HG03432 (cell line): ENCODE results near the gene C18orf54.
"Not testable (repeated sequence)": the region's sequence is repeated elsewhere in the genome, so short reads cannot be mapped to it uniquely, and the experiment has no call there.

Experiments
- ATAC-seq: cut with Tn5 transposase; IDR thresholded peaks from one replicate; pipeline ENCODE4 v1.9.1; 2021; ENCODE audit warnings: mild to moderate bottlenecking, moderate library complexity; ENCODE audit not compliant: unreplicated experiment

The C18orf54 gene

DNA sequence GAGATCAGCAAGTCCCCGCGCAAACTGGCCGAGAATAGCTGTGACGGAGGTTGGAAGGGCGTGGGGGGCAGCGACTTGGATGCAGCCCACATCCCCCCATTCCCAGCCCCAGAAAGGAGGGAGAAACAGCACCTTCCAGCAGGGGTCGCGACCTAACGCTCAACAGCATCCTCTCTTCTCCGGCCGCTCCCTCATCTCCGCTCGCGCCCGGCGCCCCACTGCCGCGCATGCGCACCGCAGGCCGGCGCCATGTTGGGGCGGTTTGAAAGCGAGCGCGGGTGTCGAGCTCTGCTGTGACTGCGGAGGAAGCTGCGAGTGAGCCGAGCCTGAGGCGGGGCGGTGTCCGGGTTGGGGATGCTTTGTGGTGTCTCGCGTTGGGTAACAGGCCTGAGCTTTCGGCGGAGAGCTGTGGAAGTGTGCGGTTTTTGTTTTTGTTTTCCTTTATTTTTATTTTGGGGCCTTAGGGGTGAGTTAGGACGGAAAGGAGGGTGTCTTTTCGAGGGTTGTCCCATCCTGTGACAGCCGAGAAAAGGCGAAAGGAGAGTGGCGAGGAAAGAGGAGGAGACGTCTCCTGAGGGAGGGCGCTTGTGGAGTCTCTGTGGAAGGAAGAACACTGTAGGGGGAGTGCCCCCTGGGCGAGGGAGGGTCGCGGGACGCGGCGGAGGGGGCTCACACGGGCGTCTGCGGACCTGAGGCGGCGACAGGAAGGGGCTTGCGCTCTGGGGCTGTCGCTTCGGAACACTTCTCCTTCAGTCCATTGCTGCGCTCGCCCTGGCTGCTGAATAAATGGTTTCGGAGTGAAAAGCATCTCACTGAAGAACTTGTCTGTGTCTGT, at the start of gene C18orf54, which contains the start of gene STARD6:
C18orf54 (plus strand) TSS at position 247 of the 835 bp plus-strand sequence. CDS start 2,667 bp downstream, outside the sequence.
STARD6 (minus strand) TSS at position 199 of the 835 bp plus-strand sequence. CDS start 3,285 bp downstream, outside the sequence.
- peak; percentile 96 for ATAC-seq

DNA sequence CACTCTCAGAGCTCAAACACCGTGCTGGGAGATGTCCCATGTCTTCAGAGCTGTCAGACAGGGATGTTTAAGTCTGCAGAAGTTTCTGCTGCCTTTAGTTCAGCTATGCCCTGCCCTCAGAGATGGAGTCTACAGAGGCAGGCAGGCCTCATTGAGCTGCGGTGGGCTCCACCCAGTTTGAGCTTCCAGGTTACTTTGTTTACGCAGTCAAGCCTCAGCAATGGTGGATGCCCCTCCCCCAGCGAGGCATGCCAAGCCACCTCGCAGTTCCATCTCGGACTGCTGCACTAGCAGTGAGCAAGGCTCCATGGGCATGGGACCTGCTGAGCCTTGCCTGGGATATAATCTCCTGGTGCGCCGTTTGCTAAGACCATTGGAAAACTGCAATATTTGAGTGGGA, 48.1 kb upstream of the C18orf54 start:
- not testable (repeated sequence) for ATAC-seq

DNA sequence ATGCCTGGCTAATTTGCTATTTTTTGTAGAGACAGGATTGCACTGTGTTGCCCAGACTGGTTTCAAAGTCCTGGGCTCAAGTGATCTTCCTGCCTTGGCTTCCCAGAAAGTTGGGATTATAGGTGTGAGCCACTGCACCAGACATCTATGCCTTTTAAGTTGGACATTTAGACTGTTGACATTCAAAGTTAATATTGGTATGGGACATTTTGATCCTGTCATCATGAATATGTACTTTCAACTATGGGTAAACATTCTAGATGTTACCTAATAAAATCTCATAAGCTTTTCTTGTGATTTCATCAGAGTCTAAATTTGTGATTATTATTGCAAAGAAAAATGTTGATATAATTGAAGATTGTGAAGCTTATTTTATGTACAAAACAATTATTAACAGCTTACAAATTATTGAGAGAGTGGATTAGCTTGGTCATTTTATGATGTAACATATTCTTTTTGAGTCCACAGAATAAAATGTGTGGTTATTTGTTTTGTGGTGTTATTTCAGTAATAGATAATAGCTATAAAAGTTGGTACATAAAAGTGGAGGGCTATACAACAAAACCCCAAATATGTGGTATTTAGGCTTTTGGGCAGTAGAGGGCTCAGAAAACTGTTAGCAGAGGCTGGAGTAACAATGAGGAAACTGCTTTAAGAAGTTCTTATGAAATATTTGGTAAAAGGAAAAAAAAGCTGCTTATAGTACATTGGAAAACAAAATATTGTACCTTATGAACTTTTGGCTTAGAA, 41.5 kb upstream of the C18orf54 start:
- ATAC-seq: no peak

DNA sequence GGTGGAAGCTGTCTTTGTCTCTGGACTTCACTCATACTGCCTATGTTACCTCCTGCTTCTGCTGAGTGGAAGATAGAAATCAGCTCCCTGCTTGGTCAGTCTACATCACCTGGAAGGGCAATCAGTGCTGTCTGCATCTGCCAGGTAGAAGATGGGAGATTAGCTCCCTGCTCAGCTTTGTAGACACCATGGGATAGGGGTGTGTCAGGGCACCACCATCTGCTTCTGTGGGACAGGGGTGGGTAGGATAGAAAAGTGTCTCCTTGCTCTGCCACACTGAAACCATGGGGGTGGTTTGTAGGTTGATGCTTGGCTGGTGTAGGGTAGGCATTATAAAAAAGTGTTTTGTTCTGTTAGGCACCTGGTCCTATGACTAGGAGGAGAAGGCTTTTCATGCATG, 34.1 kb upstream of the C18orf54 start:
- ATAC-seq: no peak

DNA sequence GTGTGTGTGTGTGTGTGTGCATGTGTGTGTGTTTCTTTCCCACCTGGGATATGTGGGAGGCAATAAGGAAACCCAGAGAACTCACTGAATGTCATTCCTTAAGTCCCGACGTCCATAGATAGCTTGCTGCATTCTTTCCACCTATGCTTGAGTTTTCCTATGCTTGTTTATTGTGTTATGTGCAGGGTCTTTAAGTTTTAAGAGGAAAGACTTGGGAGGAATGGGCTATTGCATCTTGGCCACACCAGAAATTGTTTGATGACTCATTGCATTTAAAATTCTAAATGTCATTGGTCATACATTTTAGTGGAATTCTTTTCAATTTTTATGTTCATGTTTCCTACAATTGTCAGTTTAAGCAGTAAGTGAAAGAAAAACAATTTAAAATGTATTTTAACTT, 33.7 kb upstream of the C18orf54 start:
- no peak for ATAC-seq

DNA sequence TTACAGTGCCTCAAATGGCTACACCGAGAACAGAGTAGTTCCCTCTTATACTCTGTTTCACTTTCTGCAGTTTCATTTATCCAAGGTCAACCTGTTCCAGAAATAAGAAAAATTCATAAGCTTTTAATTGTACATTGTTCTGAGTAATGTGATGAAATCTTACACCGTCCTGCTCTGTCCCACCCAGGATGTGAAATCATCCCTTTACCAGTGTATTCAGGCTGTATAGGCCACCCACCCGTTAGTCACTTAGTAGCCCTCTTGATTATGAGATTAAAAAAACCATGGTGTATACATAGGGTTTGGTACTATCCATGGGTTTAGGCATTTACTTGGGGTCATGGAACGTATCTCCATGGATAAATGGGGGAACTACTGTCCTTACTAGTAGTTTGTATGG, 29.9 kb upstream of the C18orf54 start:
- no peak for ATAC-seq

DNA sequence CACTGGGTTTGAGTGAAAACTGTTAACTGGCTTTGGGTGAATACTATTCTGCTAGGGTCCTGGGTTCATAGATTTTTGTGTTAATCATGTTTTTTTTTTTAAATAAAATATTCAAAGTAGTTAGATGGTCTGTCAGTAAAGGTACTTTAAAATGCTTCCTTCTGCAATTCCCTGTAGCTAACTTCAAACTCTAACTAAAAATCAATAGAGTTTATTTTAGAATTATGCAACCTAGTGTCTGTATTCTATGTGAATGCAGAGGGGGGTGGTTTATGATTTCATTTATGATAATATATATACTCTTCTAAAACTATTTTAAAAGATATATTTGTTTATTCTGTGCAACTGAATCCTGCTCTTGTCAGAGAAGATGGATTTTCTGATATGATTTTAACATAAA, 27.9 kb upstream of the C18orf54 start:
- no peak for ATAC-seq

DNA sequence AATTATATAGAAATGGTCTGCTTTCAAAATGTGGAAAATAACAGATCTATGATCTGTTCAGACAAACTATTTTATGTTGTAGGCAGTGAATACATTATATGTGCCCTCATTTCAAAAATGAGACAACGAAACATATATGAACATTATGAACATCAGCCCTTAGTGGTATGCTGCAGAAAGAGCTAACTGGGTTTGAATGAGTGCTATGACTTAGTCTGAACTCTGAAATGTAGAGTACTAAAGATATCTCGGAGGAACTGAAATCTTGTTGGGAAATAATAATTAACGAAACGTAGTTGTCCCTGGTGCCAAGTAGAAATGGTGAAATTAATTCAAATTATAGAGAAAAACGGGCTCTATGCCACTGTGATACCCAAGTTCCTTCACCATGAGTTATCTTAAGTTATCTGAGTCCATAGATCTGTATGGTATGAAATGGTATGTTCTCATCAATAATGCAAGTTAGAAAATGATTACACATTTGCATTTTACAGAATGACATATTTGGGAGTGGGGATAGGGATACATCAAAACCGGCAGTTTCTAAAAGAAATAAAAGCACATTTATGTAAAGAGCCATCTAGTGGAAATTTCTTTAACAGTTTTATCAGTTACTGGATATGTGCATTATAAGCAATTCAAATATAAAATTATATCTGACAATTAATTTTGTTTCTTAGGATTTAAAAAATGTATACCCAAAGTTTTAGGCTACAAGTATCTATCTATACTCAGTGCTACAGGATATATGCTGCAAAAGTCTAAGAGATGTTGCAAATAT, 26.7 kb upstream of the C18orf54 start:
- no peak for ATAC-seq

DNA sequence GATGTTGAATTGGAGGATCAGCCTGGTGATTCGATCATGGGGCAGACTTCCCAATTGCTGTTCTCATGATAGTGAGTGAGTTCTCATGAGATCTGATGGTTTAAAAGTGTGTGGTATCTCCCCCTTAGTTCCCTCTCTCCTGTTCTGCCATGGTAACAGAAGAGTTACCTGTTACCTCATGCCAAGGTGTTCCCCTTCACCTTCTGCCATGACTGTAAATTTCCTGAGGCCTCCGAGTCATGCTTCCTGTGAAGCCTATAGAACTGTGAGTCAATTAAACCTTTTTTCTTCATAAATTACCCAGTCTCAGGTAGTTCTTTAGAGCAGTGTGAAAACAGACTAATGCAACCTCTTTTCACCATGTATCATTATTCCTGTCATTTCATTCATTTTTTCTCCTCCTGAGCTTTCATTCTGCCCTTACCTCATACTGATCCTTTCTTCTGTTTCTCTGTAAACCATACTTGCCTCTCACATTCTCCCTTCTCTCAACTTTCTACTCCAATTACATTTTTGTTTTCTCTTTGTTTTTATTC, 22.0 kb upstream of the C18orf54 start:
- no peak for ATAC-seq

DNA sequence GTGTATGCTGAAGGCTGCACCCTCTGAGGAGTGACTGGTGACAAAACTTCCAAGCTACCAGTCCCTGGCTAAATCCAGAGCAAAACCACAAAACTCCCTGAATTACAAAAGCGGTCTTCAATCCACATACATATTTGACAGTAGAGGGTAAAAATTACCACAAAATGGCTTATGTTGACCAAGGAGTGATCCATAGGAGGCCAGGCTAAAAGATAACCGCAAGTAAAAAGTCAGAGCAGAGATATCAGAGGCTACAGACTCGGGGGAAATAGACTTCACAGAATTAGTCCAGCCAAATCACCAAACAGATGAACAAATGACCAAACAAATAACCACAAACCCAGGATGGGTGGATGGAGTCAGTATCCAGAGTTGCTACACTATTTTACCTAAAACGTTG, 19.5 kb upstream of the C18orf54 start:
- ATAC-seq: no peak

DNA sequence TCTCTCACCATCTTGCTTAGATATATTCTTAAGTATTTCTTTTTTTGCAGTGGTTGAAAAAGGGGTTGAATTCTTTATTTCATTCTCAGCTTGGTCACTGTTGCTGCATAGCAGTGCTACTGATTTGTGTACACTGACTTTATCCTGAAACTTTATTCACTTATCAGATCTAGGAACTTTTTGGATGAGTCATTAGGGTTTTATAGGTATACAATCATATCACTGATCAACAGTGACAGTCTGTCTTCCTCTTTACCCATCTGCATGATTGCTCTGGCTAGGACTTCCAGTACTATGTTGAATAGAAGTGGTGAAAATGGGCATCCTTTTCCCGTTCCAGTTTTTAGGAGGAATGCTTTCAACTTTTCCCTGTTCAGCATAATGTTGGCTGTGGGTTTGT, 6.5 kb upstream of the C18orf54 start:
- ATAC-seq: no peak

DNA sequence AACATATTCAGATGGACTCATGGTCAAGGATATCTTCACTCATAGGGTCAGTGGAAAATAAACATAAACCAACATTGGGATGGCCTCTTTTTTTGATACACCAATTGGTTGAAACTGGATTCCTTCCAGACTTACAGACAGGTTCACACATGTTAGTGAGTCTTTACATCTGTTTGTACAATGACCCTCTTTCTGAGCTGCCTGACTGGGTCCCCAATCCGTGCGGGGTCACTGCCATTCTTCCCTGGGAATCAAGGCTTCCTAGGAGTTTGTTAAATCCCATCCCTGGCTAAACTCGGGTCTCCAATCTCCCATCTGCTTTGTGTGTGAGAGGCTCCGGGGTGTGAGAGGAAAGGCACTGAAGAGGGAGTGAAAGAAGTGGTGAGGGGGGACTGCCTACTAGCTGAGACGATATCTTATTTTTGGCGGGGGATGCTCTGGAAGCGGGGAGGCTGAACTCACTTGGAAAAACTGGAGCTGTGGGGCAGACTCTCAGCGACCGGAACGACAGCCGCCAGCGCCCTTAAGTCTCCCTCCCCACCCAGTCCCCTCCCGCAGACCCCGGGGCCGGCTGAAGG, 535 bp upstream of the C18orf54 start:
- ATAC-seq: peak; percentile 61

DNA sequence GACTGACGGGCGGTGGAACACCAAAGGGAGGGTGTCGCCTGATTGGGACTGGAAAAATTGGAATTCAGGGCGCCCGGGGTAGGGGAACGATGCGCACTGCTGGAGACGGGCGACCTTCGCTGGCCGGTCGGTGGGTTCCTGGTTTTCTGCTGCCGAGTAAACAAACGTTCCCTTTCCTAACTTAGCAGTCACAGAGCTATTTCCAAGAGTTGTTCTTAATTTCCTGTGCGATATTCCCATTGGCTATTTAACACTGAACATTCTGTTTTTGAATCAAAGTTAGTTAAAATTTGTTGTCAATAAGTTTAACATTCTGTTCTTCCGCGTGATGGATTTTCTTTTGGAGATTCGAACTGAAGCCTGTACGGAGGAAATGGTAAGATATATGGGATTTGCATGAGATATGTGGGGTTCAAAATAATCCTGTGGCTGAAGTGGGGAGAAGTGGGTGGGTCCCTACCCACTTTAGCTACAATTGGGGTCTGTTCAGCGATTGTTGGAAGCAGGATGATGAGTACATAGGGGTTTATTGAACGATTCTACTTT, 862 bp downstream of the C18orf54 start:
- ATAC-seq: no peak

DNA sequence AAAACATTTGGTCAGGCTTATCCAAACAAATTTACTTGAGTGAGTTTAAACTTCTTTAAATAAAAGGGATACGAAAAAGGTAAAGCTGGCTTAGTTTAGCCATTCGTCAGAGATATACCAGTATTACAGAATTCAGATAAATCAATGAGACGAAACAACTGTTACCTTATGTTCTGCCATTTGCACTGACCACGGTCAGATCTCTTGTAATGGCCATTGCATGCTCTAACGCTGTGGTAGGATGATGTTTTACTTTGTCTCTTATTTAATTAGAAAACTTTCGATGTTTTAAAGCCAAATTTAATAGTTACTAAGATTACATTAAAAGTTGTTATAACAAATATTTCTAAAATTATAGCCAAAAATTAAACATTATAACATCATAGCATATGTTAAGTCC, 1.5 kb downstream of the C18orf54 start:
- ATAC-seq: no peak

DNA sequence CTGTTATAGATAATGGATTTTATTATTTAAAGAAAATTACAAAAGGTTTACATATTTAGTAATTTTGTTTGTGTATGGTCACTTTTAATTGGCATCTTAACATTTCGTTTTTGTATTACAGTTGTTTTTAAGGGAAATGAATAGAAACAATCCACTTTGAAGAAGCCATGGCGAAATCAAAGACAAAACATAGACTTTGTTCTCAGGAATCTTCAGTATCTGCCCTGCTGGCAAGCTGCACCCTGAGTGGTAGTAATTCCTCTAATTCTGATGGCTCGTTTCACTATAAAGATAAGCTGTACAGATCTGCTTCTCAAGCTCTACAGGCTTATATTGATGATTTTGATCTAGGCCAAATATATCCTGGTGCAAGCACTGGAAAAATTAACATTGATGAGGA, 2.7 kb downstream of the C18orf54 start:
- ATAC-seq: no peak

DNA sequence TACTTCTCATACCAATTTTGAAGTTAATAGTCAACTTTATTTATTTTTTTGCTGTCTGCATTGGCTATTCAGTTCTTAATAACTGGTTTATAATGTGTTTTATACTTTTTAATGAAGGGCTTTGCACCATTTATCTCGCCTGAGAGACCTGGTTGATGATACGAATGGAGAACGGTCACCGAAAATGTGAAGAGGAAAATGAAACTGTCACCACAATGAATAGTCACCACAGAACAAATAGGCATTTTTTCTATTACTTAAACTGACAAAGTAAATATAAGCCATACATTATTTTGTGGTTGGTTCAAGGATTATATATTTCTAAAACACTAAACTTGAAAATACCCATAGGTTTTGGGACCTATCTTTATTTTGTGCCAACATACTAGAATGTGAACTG, 20.4 kb downstream of the C18orf54 start:
- ATAC-seq: no peak

DNA sequence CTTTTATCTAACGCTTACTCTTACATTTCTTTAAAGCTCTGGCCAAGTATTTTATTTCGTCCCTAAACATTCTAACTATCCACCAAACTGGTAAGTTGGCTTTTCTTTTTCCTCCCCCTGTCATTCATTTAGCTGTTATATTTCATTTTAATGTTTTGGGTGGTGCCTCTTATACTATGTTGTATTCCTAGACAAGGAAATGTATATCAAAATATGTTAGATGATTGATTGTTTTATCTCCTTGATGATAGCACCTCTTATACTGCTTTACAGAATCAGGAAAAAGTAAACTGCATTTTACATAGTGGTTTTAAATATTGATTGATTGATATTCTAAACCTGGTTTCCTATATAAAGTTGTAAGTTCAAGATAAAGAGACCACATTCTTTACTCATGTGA, 23.9 kb downstream of the C18orf54 start:
- ATAC-seq: no peak

DNA sequence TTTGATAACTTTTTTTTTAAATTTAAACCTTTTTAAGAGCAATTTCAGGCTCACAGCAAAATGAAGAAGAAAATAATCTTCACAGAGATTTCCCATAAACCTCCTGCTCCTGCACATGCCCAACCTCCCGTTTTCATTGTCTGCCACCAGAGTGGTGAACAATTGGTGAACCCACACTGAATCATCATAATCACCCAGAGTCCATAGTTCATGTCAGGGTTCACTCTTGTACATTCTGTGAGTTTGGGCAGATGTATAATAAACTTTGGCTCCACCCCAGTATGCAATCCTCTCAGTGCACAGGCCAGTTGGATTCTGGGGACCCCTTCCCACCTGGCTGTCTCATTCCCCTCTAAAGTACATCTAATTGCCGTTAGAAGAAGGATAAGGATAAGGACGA, 24.4 kb downstream of the C18orf54 start:
- no peak for ATAC-seq

DNA sequence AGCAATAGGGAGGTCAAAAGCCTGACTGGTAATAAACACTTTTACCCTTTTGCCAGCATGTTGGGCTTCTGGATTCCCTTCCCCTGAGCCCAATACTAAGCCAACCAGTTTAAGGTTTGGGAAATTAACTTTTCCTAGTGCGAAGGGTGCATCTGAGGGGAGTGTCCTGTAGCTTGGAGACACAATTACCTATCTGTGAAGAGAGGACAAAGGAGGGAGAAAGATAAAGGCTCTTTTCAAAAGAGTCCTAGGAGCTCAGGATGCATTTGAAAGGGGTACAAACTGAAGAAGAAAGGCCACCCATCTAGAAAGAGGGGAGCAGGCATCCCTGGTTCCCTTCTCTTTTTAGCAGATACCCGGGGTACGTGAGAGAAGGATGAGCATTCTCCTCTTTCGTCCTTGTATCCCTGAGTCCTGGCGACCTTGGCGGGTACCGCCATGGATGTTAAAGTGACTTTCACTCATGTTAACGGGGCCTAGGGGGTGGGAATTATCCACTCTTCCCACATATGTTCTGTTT, 25.1 kb downstream of the C18orf54 start:
- ATAC-seq: no peak

DNA sequence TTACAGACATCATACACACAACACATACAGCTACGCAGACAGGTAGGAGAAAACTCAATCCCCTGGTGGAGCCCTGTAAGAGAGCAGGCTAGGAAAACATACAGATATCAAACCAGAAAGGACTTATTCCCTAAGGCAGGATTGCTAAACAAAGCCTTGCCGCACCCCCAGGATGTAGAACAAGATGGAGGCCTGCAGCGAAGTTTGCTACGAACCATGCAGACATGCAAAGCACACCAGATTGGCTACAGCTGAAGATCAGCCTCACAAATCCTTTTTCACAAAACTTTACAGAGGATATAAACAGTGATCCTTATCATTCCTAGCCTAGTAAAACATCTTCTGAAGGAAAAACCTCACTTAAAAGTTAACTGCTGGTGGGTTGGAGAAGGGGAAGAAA, 28.3 kb downstream of the C18orf54 start:
- ATAC-seq: no peak
